ENCODE measurements around the gene NCKAP5.

Gene NCKAP5

GRCh38 chr2:133568172-133568571 is at the start of gene NCKAP5:
TSS of gene NCKAP5 (minus strand) at chr2:133568463. CDS start at chr2:133517526, 50,937 bp downstream.
- DNase-seq: no peak

- no peak for DNase-seq
Observed at GRCh38 chr2:133609664-133610063, 41.4 kb upstream of the NCKAP5 start.

GRCh38 chr2:133608291-133608690 is 40.0 kb upstream of the NCKAP5 start:
- DNase-seq: no peak

GRCh38 chr2:133607679-133608078 is 39.4 kb upstream of the NCKAP5 start:
- no peak for DNase-seq

- no peak for DNase-seq
Observed at GRCh38 chr2:133606616-133607015, 38.4 kb upstream of the NCKAP5 start.

GRCh38 chr2:133605766-133606137 is 37.5 kb upstream of the NCKAP5 start:
- no peak for DNase-seq

GRCh38 chr2:133605011-133605765 is 36.9 kb upstream of the NCKAP5 start:
- no peak for DNase-seq

GRCh38 chr2:133603109-133603508 is 34.8 kb upstream of the NCKAP5 start:
- no peak for DNase-seq

- no peak for DNase-seq
Observed at GRCh38 chr2:133602538-133602937, 34.3 kb upstream of the NCKAP5 start.

- no peak for DNase-seq
Observed at GRCh38 chr2:133600266-133600928, 32.1 kb upstream of the NCKAP5 start.

GRCh38 chr2:133599811-133600210 is 31.5 kb upstream of the NCKAP5 start:
- no peak for DNase-seq

GRCh38 chr2:133599211-133599803 is 31.0 kb upstream of the NCKAP5 start:
- no peak for DNase-seq

- DNase-seq: no peak
Observed at GRCh38 chr2:133598769-133599168, 30.5 kb upstream of the NCKAP5 start.

GRCh38 chr2:133596701-133597393 is 28.6 kb upstream of the NCKAP5 start:
- no peak for DNase-seq

GRCh38 chr2:133591164-133591563 is 22.9 kb upstream of the NCKAP5 start:
- peak; percentile 41 for DNase-seq

GRCh38 chr2:133589456-133589855 is 21.2 kb upstream of the NCKAP5 start:
- no peak for DNase-seq

GRCh38 chr2:133588144-133588543 is 19.9 kb upstream of the NCKAP5 start:
- DNase-seq: no peak

- no peak for DNase-seq
Observed at GRCh38 chr2:133586978-133587377, 18.7 kb upstream of the NCKAP5 start.

- no peak for DNase-seq
Observed at GRCh38 chr2:133581010-133581760, 12.9 kb upstream of the NCKAP5 start.

GRCh38 chr2:133579274-133579673 is 11.0 kb upstream of the NCKAP5 start:
- DNase-seq: no peak

GRCh38 chr2:133576714-133577113 is 8.5 kb upstream of the NCKAP5 start:
- no peak for DNase-seq

- no peak for DNase-seq
Observed at GRCh38 chr2:133574620-133575019, 6.4 kb upstream of the NCKAP5 start.

GRCh38 chr2:133574186-133574585 is 5.9 kb upstream of the NCKAP5 start:
- no peak for DNase-seq
